22Rv1 (cell line): ENCODE measurements around the gene GMDS.

Experiments
- H3K27ac ChIP-seq: fragments of 450-650 bp; 2 replicates; pipeline ENCODE4 v1.5.1; 2017
- ZFX ChIP-seq: fragments of 450-650 bp; IDR thresholded peaks from 2 replicates; pipeline ENCODE4 v1.6.1; 2017; ENCODE audit warnings: antibody characterized with exemption, borderline replicate concordance
- TF ChIP-seq, protein P1 (sequence below): fragments of 450-650 bp; IDR thresholded peaks from 2 replicates; pipeline ENCODE4 v1.5.1; 2017; ENCODE audit warnings: mild to moderate bottlenecking

GMDS gene

DNA sequence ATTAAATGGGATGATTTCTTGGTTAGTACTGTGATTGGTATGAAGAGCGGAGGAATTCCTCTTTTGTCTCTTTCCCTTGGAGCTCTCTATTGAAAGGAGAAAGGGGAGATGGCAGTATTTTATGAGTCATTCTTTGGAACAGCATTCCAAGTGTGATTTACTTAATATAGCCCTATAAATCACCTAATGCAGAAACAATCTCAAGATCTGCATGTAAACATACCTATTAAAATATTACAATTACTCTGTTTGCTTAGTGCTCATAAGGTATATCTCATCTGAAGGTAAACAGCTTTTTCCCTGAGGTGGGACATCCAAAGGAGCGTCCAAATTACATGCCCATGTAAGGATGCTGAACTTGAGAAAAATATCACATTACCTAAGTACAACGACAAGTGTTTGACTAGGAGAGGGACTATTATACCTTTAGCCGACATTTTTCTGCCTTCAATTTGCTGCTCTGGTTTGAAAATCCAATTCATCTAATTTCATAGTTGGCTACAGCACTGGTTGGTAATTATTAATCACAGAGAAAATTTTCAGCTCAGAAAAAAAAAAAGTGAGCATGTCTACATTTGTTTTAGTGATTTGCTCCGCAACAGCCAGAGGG lies 406.7 kb downstream of the GMDS start:
- TF ChIP-seq, protein P1, sequence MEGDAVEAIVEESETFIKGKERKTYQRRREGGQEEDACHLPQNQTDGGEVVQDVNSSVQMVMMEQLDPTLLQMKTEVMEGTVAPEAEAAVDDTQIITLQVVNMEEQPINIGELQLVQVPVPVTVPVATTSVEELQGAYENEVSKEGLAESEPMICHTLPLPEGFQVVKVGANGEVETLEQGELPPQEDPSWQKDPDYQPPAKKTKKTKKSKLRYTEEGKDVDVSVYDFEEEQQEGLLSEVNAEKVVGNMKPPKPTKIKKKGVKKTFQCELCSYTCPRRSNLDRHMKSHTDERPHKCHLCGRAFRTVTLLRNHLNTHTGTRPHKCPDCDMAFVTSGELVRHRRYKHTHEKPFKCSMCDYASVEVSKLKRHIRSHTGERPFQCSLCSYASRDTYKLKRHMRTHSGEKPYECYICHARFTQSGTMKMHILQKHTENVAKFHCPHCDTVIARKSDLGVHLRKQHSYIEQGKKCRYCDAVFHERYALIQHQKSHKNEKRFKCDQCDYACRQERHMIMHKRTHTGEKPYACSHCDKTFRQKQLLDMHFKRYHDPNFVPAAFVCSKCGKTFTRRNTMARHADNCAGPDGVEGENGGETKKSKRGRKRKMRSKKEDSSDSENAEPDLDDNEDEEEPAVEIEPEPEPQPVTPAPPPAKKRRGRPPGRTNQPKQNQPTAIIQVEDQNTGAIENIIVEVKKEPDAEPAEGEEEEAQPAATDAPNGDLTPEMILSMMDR: no peak
- TF ChIP-seq ZFX: no peak

DNA sequence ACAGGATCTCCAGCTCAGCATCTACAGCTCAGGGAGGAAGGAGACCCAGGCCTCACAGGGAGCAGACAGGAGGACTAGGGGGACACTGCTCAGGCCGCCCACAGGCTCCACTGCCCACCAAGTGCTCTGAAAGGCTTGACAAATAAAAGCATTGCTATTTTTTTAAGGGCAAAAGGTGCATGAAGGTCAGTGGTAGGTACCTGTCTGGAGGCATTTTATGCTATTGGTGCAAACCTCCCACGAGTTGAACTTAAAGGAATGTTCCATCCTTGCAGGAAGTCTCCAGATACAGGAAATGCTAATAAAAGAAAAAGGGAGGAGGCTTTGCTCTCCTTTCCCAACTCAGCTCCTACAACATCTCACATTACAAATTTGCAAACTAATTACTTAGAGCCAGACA lies 407.6 kb downstream of the GMDS start:
- TF ChIP-seq ZFX: no peak
- TF ChIP-seq, protein P1: no peak
- H3K27ac ChIP-seq: no peak overlapping the region

More for the DNA sequence above, 406.7 kb downstream of the GMDS start:
- H3K27ac ChIP-seq: no peak overlapping the region

DNA sequence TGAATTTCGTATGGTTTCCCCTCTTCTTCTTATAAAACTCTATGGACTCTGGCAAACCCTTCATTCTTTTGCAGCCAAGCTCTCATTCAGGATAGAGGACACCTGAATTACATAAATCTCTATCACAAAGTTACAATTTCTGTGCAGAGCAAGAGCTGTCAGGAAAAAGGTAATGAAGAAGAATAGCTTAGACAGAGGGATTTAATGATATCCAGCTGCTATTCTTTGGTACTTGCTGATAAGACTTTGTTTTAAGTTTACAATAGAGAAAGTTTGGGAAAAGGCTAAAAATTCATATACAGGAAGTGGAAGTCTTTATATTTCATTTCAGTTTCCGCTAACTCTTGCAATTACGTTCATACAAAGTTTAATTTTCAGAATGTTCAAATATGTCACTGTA lies 408.7 kb downstream of the GMDS start:
- H3K27ac ChIP-seq: no peak overlapping the region
- TF ChIP-seq ZFX: no peak

- TF ChIP-seq, protein P1: no peak
- no peak for TF ChIP-seq ZFX
- no peak overlapping the region for H3K27ac ChIP-seq
Measured at GRCh38 chr6:1834646-1835516, 410.5 kb downstream of the GMDS start.

- H3K27ac ChIP-seq: no peak overlapping the region
- TF ChIP-seq, protein P1: no peak
- no peak for TF ChIP-seq ZFX
Measured at GRCh38 chr6:1834207-1834606, 411.2 kb downstream of the GMDS start.

GRCh38 chr6:1832844-1833787 lies 412.3 kb downstream of the GMDS start:
- no peak for TF ChIP-seq ZFX
- TF ChIP-seq, protein P1: no peak
- no peak overlapping the region; the same call in 1 of the 2 replicates for H3K27ac ChIP-seq

- TF ChIP-seq, protein P1: no peak
- TF ChIP-seq ZFX: no peak
Measured at GRCh38 chr6:1832358-1832757, 413.0 kb downstream of the GMDS start.

More at GRCh38 chr6:1832358-1832757, 413.0 kb downstream of the GMDS start:
- H3K27ac ChIP-seq: no peak overlapping the region; the same call in 1 of the 2 replicates
